ACHN (cell line): ENCODE measurements around the gene C1orf21.

Source experiments
- DNase-seq: peaks from one replicate; pipeline ENCODE4 v3.0.0-alpha.2; 2015
- in situ Hi-C: cut with HindIII; loops from 2 replicates; pipeline ENCODE4 v1.10.0; 2017; ENCODE audit warnings: low sequenced_read_pairs, low pct_ligation_motif_present, low pct_unique_long_range_greater_than_20kb

The C1orf21 gene

DNA sequence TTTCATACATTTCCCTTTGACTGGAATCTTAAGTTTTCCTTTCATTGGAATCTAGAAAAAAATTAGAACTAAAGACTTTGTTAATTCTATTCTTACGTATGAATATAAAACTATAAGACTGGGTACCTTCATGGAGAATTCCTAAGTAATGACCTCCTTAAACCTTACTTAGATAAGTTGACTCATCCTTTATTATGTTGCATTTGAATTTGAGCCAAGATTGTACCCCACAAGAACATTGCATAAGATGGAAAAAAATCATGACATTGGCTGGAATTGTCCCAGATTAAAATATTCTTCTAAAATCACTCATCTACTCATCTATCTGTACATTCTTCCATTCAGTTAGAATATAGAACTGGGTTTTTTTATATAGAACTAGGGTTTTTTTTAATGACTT lies 137.4 kb downstream of the C1orf21 start:
- DNase-seq, result no peak
- in situ Hi-C loops, result no loop called here

DNA sequence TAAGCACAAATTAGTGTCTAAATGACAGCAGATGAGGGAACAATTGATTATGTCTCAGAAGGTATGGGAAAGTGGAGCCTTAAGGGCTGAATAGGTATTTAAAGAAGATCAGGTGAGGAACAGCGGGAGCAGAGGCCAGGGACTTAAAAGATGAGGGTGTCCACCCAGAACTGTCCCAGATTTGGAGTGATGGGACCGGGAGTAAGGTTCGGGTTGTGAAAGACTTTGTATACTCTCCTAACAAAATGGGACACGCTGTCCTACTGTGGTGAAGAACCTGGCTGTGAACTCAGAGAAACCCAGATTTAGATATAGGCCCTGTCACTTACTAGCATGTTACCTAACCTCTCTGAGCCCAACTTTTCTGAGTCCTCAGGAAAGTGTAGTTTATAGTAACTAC lies 140.6 kb downstream of the C1orf21 start:
- no peak for DNase-seq
- in situ Hi-C loops, result no loop called here

DNA sequence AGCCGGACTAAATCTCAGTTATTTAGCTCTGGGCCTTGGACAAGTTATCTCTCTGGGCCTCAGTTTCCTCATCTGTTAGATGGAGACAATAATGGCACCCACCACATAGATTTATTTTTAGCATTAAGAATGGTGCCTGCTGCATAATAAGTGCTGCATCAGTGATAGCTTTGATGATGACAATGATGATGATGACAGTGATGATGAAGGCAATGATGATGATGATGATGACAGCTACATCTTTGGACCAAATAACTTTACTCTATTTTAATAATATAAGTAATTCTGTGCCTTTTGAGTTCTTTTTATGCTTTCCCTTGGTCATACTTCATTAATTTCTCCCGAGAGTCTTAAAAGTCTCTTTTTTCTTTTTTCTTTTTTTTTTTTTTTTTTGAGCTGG lies 143.4 kb downstream of the C1orf21 start:
- no peak for DNase-seq
- in situ Hi-C loops, result no loop called here

DNA sequence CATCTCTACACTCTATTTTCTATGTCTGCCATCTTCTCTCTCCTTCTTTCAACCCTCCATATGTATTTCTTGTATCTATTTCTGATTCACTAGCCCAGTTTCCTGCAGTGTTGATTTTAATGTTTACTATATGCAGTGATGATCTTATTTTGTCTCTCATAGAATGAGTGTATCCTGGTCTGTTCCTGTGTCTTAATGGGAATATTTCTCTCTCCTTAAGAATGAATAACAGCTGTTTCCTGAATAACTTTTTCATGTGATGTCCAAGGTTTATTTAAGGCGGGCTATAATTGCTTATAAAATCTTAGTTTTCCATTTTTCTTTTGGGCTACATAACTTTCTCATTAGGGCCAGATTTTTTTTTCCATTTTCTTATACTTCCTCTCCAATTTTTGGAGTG lies 144.5 kb downstream of the C1orf21 start:
- in situ Hi-C loops, result no loop called here
- no peak for DNase-seq

DNA sequence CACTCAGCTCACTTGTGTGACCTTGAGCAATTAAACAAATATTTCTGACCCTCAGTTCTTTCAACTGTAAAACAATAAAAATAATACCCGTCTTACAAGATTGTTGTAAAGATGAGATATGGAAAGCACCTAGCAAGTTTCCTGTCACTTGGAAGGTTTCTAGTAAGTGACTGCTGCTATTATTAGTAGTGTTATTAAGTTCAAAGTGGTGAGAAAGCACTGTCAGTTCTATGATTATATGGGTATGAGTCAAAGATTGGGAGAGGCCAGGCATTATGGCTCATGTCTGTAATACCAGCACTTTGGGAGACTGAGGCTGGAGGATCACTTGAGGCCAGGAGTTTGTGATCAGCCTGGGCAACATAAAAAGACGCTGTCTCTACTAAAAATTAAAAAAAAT lies 145.4 kb downstream of the C1orf21 start:
- in situ Hi-C loops, result no loop called here
- DNase-seq, result no peak

DNA sequence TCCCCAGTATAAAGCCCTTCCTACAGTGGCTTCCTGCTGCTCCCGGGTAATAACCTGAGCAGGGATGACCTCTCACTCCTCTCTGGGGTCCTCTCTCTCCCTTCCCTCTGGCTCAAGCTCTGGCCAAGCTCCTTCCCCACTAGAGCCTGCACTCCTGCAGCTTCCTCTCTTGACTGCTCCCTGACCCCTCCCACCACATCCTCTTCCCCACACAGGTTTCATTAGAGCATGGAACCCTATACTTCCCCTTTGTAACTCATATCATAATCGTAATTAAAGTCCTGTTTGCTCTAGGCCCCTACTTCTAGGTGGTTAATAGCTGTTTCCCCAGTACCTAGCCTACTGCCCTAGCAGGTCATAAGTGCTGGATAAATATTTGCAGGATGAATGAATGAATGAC lies 146.2 kb downstream of the C1orf21 start:
- in situ Hi-C loops, result no loop called here

DNA sequence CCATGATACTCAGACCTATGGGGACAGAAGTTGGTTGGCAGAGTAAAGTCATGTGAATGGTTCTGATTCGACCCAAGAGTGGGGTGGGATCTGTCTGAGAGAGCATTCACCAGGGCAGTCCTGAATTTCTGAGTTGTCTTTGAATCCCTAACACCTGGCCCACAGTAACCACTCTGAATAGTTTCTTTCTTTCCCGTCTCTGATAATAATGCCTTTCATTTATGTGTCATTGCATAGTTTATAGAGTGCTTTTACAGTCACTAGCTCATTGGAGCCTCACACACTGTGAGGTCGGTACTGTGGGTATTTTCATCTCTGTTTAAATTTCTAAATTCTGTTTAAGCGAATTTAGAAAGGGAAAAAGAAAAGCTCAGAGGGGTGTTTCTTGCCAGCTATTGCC lies 147.1 kb downstream of the C1orf21 start:
- in situ Hi-C loops, result no loop called here
- DNase-seq, result no peak

More for the DNA sequence above, 146.2 kb downstream of the C1orf21 start:
- no peak for DNase-seq

DNA sequence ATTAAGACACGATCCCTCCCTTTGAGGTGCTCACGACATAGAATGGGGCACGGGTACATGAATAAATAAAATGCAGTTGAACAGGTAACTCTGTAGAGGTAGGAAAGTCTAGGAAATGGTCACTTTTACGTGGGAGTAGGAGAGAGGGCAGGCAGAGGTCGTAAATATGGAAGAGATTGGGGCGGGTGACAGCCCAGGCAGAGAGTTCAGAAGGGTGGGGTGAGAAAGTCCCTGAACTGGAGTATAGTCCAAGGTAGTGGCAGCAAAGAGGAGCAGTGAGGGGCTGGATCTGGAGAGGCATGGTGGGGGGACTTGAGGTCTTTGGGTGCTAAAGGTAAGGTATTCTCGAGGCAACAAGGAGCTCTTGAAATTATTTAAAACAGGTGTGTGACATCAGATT lies 147.9 kb downstream of the C1orf21 start:
- DNase-seq, result no peak
- in situ Hi-C loops, result no loop called here

DNA sequence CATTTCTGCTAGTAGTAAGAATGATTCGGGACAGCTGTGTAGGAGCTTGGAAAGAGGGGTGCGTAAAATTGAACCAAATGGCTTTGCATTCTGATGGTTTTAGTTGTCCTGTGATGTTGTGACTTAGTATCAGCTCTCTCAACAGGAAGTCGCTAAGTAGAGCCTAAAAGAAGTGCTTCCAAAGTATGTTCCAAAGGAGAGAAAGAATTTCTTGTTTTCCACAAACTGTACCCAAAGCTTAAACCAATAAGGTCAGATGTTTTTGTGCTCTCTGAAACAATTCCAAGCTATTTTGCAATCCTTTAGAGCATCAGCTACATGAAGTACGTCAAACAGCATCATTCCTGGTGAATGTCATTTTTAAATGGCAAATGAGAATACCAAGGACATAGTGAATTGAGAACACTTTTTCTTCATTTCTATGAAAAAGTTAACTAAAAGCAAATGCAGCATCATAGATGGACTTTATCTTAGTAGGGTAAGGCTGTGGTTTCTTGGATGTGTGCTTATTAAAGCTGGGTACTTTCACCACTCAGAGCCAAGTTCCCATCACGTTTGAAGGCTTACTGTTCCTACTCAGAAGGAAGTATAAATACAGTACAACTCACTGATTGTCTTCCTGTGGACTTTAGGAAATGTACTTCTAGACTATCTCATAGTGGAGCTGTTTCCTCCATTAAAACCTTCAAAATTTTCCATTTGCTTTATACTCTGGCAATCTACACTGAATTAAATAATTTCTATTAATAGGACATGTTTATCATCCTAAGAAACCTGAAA lies 148.6 kb downstream of the C1orf21 start:
- DNase-seq, result no peak
- in situ Hi-C loops, result no loop called here

DNA sequence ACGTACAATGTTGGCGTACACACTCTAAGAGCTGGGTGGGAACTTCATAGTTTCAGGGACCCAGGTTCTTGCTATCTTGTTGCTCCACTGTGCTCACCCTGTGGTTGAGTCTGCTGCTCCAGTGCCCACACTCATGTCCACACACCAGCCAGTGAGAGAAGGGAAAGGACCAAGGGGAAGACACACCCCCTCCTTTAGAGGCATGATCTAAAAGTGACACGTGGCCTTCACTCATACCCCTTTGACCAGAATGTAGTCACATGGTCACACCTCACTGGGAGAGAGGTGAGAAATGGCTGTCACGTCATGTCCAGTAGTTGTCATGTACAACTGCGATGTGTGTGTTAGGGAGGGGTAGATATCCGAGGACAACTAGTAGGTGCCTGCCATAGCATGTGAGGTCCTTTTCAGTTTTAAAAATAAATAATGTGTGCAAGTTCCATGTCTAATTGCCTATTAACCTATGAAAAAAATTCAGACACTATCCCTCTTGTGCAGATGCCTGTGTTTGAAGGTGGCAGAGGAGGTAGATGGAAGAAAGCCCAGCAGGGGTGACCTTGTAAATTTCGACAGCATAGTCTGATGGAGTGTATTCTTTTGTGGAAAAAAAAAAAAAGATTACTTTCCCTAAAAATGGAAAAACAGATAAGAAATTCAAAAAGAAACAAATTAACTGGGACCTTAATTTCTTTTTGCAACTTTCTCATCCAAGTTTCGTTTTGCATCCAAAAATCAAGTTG lies 149.6 kb downstream of the C1orf21 start:
- DNase-seq, result no peak
- in situ Hi-C loops, result no loop called here

DNA sequence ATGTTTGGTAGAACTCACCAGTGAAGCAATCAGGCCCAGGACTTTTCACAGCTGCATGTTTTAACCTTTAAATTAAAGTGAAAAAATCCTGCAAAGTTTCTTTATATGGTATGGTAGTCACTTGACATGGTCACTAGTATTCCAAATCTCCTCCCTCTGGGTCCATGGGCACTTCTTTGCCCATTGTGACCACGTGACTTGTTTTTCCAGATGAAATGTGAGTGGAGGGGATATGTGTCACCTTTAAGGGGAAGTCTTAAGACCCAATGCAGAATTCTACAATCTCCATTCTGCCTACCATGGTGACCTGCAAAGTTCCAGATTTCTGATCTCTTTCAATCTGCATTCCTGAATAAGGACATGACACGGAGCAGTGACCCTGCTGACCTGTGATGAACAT lies 152.8 kb downstream of the C1orf21 start:
- in situ Hi-C loops, result no loop called here
- DNase-seq, result no peak

DNA sequence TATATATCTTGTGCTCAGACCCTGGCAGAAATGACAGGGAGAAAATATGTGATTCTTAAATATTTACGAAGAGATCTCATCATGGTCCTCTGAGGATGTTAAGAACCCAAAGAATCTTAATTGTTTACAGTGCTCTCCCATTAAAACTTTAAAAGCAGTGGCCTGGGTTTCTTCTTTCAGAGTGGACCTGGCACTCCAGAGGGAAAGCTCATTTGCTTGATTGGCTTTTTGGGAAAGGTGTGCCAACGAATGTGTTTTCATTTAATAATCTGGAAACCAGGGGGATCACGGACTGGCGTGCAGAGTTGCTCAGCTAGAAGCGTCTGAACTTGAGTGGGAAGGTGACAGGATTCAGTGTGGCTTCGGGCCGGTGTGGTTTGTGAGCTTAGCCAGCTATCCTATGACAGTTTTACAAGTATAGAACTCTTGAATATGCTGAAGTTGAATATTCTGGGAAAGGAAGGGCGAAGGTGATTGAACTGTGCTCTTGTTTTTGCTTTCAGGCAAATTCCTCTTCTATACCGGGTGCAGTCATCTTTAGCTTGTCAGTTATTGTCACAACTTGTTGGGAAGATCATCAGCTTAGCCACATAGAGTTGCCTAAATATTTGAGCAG lies 154.8 kb downstream of the C1orf21 start:
- in situ Hi-C loops, result no loop called here

DNA sequence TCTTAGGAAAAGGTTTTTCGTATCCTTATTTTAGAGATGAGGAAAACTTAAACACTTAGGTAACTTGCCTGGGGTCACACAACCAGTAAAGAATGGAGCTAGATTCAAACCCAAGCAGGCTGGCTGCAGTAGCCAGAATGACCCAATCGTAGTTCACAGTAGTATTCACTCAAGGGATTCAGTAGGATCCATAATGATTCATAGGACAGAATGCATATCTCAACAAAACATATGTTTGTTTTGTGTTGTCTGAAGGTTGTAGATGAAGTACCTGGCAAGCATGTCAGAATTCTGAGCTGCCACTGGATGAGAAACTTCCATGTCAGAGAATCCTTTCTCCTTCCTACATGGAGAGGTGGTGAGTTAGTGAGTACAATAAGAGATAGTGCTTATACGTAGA lies 155.5 kb downstream of the C1orf21 start:
- in situ Hi-C loops, result no loop called here
- no peak for DNase-seq

More for the DNA sequence above, 154.8 kb downstream of the C1orf21 start:
- no peak for DNase-seq

DNA sequence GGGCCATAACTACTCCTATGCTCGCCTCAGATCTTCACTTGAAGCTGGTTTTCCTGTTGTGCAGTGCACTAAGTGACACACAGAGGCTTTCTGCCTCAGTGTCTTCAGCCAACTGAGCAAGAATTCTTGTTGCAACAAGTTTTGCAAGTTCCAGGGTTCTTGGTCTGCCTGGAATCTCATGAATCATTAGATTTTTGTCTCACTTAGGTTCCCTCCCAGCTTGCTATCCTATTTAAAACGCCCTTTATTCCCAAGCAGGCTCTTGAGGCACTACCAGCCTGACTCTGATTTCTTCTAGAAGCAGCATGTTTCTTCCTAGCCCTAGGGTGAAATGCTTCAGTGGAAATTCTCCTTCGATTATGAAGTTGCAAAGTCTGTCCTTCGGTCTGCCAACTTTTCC lies 158.8 kb downstream of the C1orf21 start:
- in situ Hi-C loops, result no loop called here

DNA sequence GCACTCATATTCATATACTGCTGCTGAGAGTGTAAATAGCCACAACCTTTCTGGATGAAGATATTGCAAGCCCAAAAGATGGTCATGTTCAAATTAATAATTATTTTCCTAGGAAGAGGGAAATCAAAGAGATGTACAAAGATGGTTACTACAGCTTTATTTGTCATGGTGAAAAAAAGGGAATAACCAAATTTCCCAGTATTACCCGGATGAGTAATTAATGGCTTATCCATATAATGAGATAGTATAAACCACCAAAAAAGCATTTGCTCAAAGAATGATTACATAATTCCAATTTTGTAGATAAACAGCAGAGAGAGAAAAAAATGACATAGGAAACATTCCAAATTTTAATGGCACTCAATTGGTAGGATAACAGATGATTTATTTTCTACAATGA lies 165.6 kb downstream of the C1orf21 start:
- DNase-seq, result no peak
- in situ Hi-C loops, result no loop called here

More for the DNA sequence above, 158.8 kb downstream of the C1orf21 start:
- no peak for DNase-seq

DNA sequence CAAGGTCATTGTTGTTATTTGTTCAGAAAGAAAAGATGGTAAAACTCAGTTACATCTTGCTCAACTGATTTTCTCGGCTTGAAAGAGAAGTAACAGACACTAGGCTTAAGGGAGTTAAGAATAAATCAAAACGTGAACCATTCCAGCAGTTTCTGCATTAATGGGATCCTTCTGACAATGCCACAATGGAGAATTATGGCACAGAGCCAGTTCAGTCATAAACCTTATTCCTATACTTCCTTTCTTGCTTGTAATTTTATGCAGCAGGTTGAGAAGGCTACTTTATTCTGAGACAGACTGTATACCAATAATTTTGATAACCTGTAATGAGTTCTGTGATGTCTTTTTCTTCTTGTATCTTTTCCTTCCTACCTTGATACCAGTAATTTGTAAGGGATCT lies 167.0 kb downstream of the C1orf21 start:
- in situ Hi-C loops, result no loop called here
- no peak for DNase-seq

DNA sequence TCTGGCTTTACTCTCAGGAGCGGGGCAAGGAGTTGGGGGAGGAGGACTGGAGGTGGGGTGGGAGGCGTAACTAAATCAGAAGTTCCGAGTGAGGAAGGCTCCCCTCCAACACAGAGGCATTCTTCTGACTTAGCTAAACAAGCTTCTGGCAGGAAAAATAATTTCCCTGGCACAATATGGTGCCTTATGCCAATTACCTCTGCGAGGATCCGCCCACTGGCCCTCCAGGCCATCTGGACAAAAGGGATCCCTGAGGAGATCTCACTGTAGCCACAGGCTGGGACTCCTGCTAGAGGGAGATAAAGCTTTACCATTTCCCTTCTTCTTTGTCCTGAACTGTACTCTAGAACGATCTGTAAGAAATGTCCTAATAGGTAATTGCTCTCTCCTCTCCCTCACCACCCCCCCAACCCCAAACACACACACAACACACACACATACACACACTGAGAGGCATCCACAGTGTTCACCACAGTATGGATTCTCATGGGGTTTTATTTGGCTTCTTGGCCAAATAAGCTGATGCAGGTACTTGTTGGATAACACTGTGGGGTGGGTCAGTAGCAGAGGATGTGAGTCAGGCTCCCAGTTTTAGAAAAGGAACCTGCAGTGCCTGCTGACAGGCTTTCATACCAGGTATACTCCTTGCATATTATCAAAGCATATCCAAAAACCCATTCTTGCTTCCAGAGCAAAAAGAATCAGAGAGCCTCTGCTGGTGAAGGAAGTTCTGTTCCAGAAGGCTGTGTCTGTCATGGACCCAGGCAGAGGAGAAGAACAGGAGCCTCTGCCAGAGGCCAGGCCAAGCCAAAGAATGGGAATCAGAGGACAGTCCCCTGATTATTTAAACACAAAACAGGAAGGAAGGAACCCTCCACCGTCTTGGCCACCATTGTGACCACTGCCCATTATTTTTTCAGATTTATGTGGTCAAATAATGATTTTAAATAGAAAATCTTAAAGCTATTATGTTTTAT lies 169.1 kb downstream of the C1orf21 start:
- DNase-seq, result no peak
- in situ Hi-C loops, result no loop called here

DNA sequence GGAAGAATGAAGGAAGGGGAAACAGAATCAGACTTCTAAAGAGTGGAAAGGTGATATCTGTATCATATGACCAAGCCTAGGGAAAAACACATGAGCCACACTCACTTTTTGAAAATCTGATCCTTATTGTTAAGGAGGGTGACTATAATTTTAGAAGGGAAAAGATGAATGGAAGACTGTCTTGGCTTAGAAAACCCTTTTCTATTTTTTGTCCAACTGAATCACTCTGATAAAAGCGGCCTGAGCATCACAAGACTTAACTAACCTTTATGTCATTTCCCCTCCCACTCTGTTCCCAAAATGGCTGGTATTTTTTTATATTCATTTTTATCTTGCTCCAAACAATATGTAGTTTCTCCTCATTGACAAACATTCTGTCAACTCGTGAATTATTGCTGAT lies 169.8 kb downstream of the C1orf21 start:
- DNase-seq, result no peak
- in situ Hi-C loops, result no loop called here
